CD4-positive, alpha-beta T cell treated with Interleukin-2 at 100 ng/mL for 4 hours (primary cell): ENCODE data around the gene ZNF407.

Experiments
- DNase-seq: peaks from one replicate; pipeline ENCODE4 v3.0.0-alpha.2; 2020; ENCODE audit warnings: low spot score

ZNF407 gene

DNA sequence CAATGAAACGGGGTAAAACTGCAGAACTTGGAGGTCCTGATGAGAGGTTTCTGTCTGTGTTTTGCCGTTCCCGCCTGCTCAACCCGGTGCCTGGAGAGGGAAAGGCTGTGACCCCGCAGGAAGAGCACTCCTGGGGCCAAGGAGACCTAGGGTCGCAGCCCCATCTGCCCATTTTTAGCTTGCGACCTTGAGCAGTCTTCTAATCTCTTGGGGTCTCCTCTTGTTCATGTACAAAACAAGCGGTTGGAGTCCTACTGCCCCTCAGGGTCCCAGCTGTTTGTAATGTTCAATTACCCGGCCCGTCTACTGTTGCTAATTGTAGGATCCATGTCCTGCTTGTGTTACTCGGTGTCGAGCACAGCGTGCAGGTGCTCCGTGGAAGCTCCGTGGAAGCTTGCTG, 506.8 kb downstream of the ZNF407 start:
- DNase-seq, result no peak

- no peak for DNase-seq
Observed at GRCh38 chr18:75105551-75106254, 508.0 kb downstream of the ZNF407 start.

DNA sequence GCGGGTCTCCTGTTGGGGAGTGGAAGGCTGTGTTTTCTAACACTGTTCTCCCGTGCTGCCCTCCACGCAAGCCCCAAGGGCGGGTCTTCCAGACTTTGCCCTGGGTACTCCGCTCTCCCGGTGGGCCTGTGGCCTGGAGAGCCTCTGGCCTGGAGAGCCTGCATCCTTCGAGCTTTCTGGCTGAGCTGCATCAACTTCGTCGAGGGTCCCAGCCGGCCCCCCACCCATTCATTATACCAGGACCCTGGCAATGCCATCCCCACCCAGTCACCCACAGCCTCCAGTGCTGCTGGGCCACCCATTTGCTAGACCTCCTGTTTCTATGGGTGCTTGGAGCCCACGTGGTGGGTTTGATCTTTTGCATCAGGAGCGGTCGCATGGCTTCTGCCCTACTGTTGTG, 509.1 kb downstream of the ZNF407 start:
- DNase-seq, result no peak

GRCh38 chr18:75107196-75107930, 509.7 kb downstream of the ZNF407 start:
- no peak for DNase-seq

GRCh38 chr18:75107931-75108276, 510.2 kb downstream of the ZNF407 start:
- DNase-seq, result no peak

DNA sequence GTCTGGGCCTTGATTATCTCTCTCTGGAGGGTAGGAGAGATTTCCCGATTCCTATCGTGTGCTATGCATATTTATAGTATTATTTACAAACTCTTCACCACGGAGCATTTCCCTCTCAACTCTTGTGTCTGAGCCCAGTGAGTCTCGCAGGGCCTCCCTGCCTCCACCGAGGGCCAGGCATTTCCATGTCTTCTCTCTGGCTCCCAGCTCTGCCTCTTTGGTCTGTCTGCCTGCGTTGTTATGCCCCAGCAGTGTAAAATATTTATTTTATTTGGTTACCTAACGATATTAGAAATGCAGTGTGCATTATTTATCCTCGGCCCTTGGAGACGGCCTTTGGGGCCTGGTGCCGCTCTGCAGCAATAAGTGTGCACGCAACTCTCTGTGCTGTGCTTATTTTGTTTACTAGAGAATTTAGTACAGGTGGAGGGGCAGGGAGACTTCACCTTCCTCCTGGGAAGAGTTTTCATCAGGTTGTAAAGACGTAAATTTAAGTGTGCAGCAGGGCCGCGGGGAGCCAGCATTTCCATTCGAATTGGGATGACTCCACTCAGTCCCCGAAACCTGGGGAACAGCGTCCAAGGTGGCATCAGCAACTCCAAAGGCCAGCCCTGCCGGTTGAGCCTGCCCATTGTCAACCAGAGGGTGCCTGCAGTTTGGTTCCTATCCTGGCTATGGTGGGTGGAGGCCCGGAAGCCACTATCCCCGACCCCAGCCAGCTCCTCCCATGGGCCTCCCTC, 511.1 kb downstream of the ZNF407 start:
- no peak for DNase-seq

- no peak for DNase-seq
Observed at GRCh38 chr18:75109319-75109691, 511.6 kb downstream of the ZNF407 start.

DNA sequence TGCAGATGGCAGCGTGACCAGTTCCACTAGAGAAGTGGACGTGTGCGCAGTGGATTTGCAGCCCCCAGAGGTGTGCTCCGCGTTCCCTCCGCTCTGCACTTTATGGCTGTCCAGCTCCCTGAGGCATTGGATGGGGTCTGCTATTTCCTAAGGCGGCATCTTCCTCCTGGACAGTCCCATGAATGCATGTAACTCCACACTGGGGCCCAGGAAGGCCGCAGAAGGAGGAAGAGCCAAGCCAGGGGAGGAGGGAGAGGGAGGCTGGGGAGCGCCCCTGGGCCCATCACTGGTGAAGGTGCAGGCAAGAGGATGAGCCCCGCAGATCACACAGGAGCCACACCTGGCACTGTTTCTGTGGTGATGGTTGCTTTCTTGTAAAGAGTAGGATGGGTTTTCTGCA, 512.1 kb downstream of the ZNF407 start:
- DNase-seq, result no peak

DNA sequence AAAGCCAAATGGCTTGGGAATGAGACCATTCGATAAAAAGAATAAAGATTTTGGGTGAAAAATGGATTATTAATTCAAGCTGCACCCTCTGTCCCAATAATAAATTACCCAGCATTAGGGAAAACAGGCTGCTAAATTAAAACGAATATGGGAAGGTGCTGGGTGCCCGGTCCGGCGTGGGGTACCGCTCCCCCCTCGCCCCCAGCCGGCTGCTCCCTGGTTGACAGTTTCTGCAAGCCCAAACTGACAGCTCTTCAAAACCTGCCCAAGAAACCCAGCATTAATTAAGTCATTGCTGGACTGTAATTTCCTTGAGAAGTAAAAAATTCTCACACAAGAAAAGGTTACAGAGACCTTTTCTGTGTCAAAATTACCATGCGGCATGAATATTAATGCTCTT, 512.6 kb downstream of the ZNF407 start:
- DNase-seq, result no peak

DNA sequence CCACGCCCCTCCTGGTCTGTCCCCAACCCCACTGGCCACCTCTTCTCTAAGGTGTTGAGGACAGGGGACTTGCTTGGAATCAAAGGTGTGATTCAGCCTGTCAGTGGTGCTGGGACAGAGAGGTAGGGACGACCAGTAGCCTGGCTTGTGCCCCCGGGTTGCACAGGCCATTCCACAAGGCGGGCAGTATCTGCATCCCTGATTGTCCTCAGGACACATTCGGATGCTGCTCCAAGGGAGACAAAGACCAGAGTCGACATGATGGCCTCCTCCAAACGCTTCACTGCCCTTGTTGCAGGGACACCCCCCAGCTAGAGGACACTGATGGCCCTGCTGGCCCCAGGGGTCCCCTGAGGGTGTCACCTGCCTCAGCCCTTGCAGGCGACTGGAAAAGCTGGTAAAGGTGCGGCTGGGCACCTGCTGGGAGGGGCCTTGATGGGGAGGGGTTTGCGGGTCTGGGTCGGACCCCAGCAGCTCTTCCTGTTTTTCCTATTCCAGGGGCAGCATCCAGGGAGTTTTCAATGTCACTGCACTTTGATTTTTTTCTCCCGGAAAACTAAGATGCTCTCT, 513.3 kb downstream of the ZNF407 start:
- no peak for DNase-seq

DNA sequence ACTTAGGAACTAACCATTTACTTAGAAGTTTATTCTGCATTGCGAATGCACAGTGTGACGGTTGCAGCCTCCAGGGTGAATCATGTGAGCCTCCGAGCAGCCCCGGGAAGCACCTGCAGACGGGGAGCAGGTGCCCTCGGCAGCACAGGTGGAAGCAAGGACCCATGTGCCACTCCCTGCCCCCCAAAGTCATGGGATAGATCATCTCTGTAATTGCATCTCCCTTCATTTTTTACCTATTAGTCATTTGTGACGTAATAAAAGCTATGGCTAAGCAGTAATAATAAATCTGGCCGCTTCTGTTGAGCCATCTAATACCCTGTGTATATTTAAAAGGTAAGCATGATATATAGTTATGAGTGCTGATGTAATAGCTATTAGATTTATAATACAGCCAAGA, 514.1 kb downstream of the ZNF407 start:
- DNase-seq, result no peak

DNA sequence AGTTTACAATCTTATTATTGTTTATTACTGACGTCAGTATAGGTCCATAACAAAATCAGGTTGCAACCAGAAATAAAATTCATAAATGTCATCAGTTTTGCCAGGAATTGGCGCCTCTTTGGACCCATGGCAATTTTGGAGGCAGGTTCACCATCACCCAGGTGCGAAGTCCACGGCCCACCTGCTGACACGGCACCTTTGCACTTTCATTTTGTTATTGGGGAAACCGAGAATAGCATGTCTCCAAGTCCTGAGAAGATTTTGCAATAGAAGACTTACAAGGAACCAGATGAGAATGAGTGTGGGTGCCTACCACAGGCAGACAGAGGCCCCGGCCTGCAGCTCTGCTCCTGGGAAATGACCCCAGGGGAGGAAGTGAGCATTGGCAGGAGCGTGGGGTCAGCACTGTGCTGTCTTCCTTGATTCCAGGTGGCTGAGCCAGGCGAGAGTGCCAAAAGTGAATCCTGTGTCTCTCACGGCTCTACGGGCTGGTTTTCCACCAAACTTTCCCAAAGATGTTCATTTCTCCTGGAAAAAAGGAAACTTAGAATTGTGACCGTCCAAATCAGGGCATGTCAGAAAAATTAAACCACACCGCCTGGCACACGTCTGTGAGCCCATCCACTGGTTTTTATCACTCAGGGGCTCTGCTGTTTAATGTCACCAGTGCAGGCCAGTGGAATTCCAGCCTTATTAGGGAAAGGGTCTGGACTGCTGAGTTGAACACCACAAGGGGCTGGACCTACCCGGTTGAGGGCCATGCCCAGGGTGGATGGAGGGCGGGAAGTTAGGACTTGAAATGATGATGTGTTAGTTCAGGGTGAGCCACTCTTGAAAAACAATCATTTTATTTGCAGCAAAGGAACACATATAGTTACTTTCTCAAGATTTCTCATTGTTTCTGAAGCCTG, 514.8 kb downstream of the ZNF407 start:
- no peak for DNase-seq

DNA sequence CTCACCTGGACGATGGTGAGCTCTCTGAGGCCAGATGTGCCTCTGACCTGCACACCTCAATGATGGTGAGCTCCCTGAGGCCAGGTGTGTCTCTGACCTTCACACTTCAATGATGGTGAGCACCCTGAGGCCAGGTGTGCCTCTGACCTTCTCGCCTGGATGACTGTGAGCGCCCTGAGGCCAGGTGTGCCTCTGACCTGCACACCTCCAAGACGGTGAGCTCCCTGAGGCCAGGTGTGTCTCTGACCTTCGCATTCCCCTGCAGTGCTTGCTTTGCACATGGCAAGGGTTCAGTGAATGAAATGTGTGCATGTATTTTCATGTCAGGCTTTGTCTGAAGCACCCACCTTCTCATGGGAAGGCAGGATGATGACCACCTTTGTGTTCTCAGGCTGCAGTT, 515.8 kb downstream of the ZNF407 start:
- DNase-seq, result no peak

DNA sequence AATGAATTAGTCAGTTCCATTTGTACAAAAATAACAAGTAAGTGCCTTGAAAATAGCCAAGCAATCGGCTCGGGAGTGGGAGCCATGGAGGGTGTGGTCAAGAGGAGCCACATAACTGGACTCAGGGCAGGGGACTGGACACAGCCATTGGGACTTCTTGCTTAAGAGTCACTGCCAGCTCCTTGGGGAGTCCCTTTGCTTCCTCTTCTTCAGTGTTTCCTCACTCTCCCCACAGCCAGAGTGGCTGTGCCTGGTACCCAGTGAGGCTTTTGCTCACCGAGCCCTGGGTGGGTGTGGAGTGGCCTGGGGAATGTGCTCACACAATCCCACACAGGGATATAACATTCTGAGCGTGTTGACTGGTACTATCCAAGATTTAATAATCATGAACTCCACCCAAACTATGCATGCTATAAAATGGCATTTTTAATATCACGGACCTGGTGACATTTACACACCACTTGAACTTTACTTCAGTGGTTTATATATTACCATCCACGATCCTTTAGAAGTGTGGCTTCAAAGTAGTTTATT, 516.6 kb downstream of the ZNF407 start:
- no peak for DNase-seq
